Left renal cortex interstitium (tissue), 4 donors: Measurements from ENCODE around the gene COX8A. TPM values are rescaled to one million over a fixed set of nuclear protein-coding genes. Genes with fewer than 3 reads are reported as not detected.
"Not testable (repeated sequence)": the region's sequence is repeated elsewhere in the genome, so short reads cannot be mapped to it uniquely, and the experiment has no call there.

Experiments
- DNase-seq, 4 donors: peaks; one replicate each; pipeline ENCODE4 v3.0.0-alpha.2; 2013; ENCODE audit warnings: low read depth in 4 of 4, low spot score in 2 of 4, missing footprints in 1 of 4
- polyA plus RNA-seq, 4 donors: library from polyadenylated mRNA; unstranded; fragments of 120-200 nt; gene quantifications; one replicate each; pipeline ENCODE4 v1.2.1, GENCODE V29; 2013; ENCODE audit not compliant: insufficient read length in 4 of 4

Gene COX8A
- polyA plus RNA-seq, result 100 to 1,000 TPM; 228 to 401 (median 302) TPM

- peak; percentile 98 to 100 (median 98) for DNase-seq
Measured at GRCh38 chr11:63974259-63975143, at the start of gene COX8A. Gene COX8A (plus strand): TSS chr11:63974620. CDS start chr11:63974681, 61 bp downstream.

- no peak for DNase-seq
Measured at GRCh38 chr11:63929616-63930015, 44.8 kb upstream of the COX8A start.

- no peak for DNase-seq
Measured at GRCh38 chr11:63931045-63931444, 43.4 kb upstream of the COX8A start.

GRCh38 chr11:63931876-63932275 is 42.5 kb upstream of the COX8A start:
- DNase-seq, result no peak

- DNase-seq, result no peak
Measured at GRCh38 chr11:63933459-63933858, 41.0 kb upstream of the COX8A start.

- no peak for DNase-seq
Measured at GRCh38 chr11:63937713-63938478, 36.5 kb upstream of the COX8A start.

GRCh38 chr11:63938479-63939396 is 35.7 kb upstream of the COX8A start, which contains the start of gene NAA40:
Gene NAA40 (plus strand): TSS chr11:63939002. CDS start chr11:63939097, 95 bp downstream.
- peak in 3 of 4 donors; percentile 88 to 94 (median 91) for DNase-seq

GRCh38 chr11:63939397-63939891 is 35.0 kb upstream of the COX8A start:
- DNase-seq, result no peak

- no peak for DNase-seq
Measured at GRCh38 chr11:63940786-63941185, 33.6 kb upstream of the COX8A start.

GRCh38 chr11:63941901-63942300 is 32.5 kb upstream of the COX8A start:
- no peak for DNase-seq

GRCh38 chr11:63942803-63943202 is 31.6 kb upstream of the COX8A start:
- no peak for DNase-seq

GRCh38 chr11:63944987-63945386 is 29.4 kb upstream of the COX8A start:
- no peak for DNase-seq

- DNase-seq, result peak in 2 of 4 donors; percentile 59 to 61
Measured at GRCh38 chr11:63945477-63946163, 28.8 kb upstream of the COX8A start.

- DNase-seq, result no peak
Measured at GRCh38 chr11:63951779-63952536, 22.5 kb upstream of the COX8A start.

- DNase-seq, result no peak
Measured at GRCh38 chr11:63952570-63952969, 21.9 kb upstream of the COX8A start.

GRCh38 chr11:63958008-63958407 is 16.4 kb upstream of the COX8A start:
- no peak for DNase-seq

- no peak for DNase-seq
Measured at GRCh38 chr11:63961608-63962412, 12.6 kb upstream of the COX8A start.

- DNase-seq, result not testable (repeated sequence)
Measured at GRCh38 chr11:63963895-63964294, 10.5 kb upstream of the COX8A start.
